GM12874 (cell line): ENCODE measurements around the gene MANEAL.

Experiments used
- TF ChIP-seq, protein P1 (sequence below): IDR thresholded peaks from 2 replicates; pipeline ENCODE4 v1.5.1; 2011; ENCODE audit warnings: low read depth, mild to moderate bottlenecking, control low read depth, low read length, moderate library complexity; ENCODE audit not compliant: insufficient read depth

Gene MANEAL, protein sequence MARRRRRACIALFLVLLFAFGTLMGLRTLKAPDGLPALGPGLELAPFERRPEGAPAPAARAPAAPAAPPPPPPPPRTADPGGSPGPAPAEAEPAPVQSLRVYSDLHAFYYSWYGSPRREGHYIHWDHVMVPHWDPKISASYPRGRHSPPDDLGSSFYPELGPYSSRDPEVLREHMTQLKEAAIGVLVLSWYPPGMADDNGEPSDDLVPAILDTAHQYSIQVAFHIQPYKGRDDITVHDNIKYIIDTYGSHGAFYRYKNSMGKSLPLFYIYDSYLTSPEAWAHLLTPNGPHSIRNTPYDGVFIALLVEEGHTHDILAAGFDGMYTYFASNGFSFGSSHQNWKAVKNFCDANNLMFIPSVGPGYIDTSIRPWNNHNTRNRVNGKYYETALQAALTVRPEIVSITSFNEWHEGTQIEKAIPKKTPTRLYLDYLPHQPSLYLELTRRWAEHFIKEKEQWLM

DNA sequence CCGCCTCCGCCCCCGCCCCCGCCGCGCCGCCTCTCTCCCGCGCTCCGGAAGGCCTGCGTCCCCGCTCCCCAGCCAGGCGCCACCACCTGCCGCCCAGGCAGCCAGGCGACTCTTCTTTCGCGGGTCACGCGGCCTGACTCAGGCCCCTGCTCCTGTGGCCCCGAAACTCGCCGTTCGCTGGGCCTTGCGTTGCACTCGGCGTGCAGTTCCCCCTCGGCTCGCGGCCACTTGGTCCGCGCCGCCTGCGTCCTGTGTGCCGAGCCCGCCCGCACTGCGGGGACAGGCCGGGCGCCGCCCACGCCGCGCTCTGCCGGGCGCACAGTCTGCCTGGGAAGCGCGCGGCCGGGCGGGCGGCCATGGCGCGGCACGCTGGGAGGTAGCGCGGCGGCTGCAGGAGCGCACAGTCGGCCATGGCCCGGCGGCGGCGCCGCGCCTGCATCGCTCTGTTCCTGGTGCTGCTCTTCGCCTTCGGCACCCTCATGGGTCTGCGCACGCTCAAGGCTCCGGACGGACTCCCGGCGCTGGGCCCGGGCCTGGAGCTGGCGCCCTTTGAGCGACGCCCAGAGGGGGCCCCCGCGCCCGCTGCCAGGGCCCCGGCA, at the start of gene MANEAL:
Gene MANEAL (plus strand): TSS at position 75 of the 599 bp plus-strand sequence. CDS start 336 bp downstream, at position 411.
- TF ChIP-seq, protein P1, sequence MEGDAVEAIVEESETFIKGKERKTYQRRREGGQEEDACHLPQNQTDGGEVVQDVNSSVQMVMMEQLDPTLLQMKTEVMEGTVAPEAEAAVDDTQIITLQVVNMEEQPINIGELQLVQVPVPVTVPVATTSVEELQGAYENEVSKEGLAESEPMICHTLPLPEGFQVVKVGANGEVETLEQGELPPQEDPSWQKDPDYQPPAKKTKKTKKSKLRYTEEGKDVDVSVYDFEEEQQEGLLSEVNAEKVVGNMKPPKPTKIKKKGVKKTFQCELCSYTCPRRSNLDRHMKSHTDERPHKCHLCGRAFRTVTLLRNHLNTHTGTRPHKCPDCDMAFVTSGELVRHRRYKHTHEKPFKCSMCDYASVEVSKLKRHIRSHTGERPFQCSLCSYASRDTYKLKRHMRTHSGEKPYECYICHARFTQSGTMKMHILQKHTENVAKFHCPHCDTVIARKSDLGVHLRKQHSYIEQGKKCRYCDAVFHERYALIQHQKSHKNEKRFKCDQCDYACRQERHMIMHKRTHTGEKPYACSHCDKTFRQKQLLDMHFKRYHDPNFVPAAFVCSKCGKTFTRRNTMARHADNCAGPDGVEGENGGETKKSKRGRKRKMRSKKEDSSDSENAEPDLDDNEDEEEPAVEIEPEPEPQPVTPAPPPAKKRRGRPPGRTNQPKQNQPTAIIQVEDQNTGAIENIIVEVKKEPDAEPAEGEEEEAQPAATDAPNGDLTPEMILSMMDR = no peak

DNA sequence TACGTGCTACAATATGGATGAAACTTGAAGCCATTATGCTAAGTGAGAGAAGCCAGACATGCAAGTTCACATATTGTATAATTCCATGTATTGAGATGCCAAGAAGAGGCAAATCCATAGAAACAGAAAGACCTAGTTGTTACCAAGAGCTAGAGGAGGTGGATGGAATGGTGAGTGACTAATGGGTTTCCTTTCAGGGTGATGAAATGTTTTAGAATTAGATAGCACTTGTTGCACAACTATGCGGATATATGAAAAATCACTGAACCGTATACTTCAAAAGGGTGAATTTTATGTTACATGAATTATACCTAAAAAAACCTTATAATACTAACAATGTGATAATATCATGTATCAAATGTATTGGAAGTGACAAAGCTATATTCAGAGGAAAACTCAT, 46.8 kb upstream of the MANEAL start:
- TF ChIP-seq, protein P1 = no peak

DNA sequence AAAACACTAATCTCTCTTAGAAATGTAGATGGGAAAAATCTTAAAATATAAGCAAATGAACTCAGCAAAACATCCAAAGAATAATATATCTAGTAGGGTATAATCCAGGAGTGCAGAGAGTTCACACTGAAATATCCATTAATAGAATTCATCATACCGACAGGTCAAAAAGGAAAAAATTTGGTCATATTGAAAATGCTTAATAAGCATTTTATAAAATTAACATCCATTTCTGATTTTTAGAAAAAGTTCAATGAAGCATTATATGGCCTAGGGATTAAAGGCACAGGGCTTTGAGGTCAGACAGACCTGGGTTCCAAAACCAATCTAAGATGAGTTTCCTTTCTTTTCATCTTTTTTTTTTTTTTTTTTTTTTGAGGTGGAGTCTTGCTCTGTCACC, 45.1 kb upstream of the MANEAL start:
- TF ChIP-seq, protein P1 = no peak

DNA sequence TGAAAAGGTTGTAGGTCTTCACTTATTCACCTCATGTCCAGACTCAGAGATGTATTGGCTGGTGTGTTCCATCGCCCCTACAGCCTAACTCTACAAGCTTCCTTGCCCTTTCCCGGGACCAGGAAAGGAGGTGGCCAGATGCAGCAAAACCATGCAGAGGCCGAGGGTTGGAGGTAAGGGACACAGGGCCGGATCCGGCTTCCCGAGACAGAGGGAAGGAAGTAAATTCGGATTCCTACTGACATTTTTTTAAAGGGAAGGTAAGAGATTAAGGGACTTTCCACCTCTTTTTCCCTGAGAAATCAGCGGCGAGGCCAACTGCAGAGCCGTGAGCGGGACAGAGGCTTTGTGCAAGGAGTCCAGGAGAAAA, 41.4 kb upstream of the MANEAL start:
- TF ChIP-seq, protein P1 = no peak

DNA sequence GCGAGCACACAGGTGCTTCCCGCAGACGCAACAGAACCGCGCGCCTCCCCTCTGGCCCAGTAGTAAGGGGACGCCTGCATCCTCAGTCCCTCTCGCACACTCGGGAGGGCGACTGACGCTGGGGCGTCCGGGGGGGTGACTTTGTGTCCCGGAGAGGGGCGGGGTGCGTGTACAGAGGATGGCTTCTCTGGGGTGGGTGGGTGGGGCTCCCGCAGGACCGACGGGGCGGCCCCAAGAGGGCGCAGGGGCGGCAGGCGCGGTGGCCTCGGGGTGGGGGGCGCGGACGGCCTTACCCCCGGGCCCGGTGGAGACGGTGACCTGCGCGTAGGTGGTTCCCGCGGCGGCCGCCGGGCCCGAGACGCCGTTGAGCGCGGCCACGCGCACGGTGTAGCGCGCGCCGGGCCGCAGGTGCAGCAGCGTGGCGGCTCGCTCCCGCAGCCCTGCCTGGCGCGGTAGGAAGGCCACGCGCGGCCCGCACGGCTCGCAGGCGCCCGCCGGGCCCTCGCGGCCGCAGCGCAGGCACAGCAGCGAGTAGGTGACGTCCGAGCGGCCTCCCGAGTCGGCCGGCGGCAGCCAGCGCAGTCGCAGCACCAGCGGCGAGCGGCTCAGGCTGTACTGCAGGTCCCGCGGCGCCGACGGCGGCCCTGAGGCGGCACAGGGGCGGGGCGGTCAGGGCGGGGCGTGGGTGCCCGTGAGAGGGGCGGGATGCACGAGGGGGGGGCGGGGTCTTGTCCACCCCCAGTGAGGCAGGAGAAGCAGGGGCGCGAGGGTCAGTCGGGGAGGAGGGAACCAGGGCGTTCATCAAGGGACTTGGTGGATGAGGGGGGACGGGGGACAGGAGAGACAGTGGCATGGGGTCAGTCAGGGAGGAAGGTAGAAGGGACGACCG, 40.8 kb upstream of the MANEAL start:
- TF ChIP-seq, protein P1 = no peak

DNA sequence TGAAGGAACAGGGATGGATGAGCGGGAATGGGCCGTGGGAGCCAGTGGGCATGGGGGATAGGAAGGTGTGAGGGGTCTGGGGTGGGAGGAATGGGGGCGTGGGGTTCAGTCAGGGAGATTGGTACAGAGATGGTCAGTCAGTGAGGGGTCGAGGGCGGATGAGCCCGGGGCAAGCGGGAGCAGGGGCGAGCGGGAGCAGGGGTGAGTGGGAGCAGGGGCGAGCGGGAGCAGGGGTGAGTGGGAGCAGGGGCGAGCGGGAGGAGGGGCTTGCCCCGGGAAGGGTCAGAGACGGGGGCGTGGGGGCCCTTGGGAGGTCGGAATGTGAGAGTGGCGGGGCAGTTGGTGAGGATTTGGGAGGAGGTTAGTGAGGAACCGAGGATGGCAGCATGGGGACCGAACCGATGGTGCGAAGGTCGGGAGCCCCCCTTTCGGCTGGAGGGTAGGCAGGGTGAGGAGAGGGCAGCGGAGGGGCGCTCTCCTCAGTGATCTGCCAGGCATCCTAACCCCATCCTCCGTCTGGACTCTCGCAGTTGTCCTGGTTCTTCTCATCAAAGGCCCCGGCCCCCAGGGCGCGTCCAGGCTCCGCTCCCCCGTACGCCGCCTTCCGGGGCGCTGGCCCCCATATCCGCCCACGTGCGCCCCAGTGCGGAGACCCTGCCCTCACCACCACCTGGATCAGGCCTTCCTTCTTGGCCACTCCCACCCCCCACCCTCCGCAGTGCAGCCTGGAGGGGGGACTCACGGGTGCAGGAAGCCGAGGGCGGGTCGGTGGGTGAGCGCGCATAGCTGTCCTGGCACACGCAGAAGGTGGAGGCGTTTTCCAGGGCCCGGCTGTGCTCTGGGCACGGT, 40.0 kb upstream of the MANEAL start:
- TF ChIP-seq, protein P1 = no peak
